ENCODE data around the gene HSPA14.
"Not testable (repeated sequence)": the region's sequence is repeated elsewhere in the genome, so short reads cannot be mapped to it uniquely, and the experiment has no call there.

Gene HSPA14, protein sequence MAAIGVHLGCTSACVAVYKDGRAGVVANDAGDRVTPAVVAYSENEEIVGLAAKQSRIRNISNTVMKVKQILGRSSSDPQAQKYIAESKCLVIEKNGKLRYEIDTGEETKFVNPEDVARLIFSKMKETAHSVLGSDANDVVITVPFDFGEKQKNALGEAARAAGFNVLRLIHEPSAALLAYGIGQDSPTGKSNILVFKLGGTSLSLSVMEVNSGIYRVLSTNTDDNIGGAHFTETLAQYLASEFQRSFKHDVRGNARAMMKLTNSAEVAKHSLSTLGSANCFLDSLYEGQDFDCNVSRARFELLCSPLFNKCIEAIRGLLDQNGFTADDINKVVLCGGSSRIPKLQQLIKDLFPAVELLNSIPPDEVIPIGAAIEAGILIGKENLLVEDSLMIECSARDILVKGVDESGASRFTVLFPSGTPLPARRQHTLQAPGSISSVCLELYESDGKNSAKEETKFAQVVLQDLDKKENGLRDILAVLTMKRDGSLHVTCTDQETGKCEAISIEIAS

DNA sequence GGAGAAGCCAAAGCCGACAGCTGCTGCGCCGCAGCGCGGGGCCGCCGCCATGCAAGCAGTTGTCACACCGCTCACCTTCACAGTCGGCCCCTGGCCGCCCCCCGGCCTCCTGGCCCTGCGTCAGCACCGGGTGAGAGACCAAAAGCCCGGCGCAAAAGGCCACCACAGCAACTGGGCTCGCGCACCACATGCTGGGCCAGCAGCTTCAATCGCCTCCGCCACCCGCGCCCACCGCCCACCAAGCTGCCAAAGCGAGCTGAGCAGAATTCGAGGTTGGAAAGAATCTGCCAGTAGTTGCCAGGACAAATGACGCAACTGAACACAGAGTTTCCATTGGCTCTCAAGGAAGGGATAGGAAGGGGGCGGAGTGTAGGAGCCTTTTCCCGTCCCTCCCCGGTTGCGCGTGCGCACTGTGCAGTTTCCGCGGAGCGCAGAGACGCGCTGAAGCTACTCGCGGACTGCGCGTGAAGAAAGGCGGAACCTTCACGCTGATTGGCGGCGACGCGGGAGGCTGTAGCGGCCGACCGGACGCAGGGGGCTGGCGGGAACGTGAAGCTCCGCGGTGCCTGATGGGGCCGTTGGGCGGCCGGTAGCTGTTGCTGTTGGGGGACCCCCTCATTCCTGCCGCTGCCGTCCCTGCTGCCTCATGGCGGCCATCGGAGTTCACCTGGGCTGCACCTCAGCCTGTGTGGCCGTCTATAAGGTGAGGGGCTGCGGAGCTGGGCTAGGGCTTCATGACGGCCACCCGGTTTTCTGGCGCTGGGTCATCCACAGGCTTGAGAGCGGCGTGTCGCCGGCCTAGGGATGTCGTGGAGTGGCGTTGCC is at the start of gene HSPA14, which contains the start of the genes CDNF and MSANTD7:
Gene HSPA14 (plus strand): TSS at position 550 of the 825 bp plus-strand sequence. CDS start 97 bp downstream, at position 647.
Gene CDNF (minus strand): TSS at position 281 of the 825 bp plus-strand sequence. CDS start 91 bp downstream, at position 190.
Gene MSANTD7 (plus strand): TSS at position 550 of the 825 bp plus-strand sequence. CDS start 3,979 bp downstream, outside the sequence.
- DNase-seq (ENCODE audit: low read depth in 2 of 2): peak; percentile 98

DNA sequence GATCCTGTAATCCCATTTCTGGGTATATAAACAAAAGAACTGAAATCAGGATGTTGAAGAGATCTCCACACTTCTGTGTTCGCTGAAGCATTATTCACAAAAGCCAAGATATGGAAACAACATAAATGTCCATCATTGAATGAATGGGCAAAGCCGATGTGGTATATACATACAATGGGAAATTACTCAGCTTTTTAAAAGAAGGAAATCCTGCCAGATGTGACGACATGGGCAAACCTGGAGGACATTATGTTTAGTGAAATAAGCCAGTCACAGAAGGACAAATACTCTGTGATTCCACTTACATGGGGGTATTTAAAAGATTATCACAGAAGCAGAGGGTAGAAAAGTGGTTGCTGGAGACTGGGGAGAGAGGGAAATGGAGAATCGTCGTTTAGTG is 39.5 kb upstream of the HSPA14 start:
- no peak for DNase-seq (ENCODE audit: low read depth in 2 of 2)

DNA sequence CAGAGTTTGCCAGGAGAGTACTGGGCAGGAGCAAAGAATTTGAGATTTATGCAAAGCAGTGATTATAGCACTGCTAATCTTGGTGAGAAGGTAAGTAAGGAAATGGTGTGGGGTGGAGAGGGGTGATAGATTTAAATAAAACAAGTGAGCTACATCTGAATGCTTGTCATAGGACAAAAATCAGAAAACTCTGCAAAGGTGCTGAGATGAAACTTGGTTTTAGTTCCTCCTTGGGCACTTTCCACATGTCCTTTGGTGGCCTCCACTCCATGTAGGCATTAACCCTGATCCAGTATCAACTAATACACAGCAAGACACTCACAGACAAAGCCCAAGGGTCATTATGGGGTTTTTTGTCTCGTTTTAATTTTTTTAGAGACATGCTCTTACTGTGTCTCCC is 37.7 kb upstream of the HSPA14 start:
- no peak for DNase-seq (ENCODE audit: low read depth in 2 of 2)

DNA sequence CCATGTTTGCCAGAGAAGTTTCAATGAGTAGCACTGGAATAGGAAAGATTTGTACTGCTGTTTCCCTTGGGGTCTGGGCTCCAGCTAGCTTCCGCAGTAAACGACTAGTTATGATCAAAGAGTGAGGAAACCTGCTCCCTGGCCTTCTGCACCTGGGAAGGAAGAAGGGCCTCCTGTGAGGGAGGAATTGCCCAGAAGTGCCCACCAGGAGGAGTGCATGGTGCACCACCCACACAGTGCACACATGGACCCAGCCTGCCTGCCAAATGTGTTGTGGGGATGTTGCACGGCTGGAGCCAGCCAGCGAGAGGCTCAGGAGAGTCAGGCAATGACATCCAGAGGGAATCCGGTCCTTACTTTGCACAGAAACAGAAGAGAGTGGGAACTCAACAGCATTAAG is 36.4 kb upstream of the HSPA14 start:
- DNase-seq (ENCODE audit: low read depth in 2 of 2): no peak

DNA sequence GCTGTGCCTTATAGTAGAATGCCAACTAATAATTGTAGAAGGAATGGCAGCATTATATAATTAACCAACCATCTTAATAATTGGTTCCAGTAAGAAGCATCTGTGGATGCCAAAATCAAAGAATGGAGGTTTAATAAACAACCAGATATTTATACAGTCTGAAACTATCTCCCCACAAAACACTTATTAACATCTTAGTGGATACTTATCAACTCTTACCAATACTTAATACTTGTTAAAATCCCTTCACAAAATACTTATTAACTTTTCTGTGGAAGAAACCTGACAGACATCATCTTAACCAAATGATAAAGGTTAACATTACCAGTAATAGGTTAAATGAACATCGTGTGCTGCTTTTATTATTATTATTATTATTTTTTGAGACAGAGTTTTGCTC is 34.3 kb upstream of the HSPA14 start:
- DNase-seq (ENCODE audit: low read depth in 2 of 2): no peak

DNA sequence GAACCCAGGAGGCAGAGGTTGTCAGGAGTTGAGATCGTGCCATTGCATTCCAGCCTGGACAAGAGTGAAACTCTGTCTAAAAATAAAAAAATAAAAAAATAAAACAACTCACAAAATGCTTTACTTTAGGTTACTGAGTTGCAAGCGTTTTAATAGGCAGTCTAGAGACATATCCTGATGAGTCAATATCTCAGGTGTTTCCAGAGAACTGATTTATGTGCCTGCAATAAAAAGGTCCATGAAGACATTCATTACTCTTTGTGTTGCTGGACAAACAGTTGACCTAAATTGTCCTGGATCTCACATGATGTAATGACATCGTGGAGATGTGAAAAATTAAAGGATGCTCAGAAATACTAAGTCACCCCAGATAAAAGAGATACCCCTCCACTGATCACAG is 31.8 kb upstream of the HSPA14 start:
- no peak for DNase-seq (ENCODE audit: low read depth in 2 of 2)

DNA sequence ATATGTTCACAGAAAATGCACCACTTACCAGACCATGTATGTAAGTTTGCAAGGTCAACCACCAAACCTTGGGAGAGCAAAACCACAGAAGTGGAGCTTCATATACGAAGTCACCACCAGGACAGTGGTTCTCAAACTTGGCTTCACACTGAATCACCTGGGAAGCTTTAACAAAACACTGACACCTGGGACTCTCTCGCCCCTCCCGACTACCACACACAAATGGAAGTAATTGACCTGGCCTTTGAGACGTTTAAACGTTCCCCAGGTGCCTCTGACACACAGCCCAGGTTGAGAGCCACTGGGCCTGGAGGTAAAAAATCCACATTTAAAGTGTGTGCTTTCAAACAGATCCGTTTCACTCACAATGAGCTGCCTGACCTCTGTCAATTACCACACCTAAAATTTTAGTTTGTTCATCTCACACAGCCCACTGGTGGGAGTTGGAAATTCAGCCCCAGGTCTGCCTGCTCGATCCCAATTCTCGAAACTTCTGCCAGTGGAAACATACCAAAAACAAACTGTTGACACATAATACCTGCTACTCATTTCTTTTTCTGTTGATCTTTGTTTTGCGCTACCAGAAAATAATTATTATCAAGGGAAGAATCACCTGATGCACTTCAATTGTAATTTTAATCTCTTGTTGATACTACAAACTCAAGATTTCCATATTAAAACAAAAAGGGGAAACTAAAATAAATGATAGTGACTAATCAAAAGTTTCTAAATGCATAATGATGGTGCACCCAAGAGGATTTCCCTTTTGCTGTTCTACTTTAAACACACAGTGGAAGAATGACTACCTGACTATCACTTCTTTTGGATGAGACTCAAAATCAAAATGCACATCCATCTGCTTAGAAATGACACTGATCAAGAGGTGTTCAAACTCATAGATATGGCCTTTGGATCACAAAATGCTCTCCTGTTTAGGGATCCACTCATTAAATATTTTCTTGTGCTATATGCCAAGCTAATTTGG is 26.8 kb upstream of the HSPA14 start:
- DNase-seq (ENCODE audit: low read depth in 2 of 2): no peak

DNA sequence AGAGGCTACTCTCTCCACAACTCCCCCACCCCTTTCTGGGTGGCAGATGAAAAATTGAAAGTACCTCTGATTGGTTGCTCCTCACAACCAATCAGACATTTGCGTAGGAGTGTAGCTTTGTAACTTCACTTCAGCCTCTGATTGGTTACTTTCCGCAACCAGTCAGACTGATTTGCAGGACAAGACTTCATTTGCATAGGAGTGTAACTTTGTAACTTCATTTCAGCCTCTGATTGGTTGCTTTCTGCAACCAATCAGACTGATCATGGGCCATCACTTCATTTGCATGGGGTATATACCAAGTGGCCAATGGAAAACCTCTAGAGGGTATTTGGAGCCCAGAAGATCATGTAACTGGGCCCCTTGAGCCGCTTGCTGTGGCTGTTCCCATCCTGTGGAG is 25.8 kb upstream of the HSPA14 start:
- no peak for DNase-seq (ENCODE audit: low read depth in 2 of 2)

DNA sequence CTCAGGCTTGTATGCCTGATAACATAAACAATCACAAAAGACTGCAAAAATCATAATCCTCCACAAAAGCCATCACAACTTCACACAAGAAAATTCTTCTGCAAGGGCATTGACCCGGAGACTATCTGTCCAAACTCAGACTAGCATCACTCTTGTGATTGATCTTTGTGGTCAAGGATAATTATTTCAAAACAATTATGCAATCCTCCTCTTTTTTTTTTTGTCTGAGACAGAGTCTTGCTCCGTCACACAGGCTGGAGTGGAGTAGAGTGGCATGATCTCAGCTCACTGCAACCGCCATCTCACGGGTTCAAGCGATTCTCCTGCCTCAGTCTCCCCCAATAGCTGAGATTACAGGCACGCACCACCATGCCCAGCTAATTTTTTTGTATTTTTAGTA is 22.4 kb upstream of the HSPA14 start:
- DNase-seq (ENCODE audit: low read depth in 2 of 2): no peak

DNA sequence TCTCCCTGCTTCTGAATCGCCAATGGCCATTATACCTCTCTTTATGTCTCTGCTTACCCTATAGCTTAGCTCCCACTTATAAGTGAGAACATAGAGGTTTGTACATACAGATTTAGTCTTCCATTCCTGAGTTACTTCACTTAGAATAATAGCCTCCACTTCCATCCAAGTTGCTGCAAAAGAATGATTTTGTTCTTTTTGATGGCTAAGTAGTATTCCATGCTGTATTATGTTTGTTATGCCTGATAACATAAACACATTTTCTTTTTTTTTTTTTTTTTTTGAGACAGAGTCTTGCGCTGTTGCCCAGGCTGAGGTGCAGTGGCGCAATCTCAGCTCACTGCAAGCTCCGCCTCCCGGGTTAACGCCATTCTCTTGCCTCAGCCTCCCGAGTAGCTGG is 21.4 kb upstream of the HSPA14 start:
- not testable (repeated sequence) for DNase-seq (ENCODE audit: low read depth in 2 of 2)

DNA sequence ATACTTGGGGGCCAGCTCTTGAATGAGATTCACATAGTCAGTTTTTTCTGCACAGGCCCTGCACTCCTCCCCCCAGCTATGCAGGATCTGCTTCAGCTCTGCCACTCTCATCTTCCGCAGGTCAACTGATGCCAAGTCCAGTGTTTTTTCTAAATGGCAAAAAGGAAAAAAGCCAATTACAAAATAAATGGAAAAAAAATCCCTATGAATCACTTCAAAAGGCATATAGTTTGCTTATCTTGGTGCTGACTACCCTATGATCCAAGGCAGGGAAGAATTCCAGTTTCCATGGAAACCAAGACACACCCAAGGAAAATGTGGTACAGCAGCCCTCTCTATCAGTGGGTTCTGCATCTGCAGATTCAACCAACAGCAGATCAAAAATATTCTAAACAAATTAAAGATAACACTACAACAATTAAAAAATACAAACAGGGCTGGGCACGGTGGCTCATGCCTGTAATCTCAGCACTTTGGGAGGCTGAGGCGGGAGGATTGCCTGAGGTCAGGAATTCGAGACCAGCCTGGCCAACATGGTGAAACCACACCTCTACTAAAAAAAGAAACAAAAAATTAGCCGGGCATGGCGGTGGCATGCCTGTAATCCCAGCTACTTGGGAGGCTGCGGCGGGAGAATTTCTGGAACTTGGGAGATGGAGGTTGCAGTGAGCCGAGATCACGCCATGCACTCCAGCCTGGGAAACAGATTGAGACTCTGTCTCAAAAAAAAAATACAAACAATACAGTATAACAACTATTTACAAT is 17.9 kb upstream of the HSPA14 start:
- DNase-seq (ENCODE audit: low read depth in 2 of 2): no peak

DNA sequence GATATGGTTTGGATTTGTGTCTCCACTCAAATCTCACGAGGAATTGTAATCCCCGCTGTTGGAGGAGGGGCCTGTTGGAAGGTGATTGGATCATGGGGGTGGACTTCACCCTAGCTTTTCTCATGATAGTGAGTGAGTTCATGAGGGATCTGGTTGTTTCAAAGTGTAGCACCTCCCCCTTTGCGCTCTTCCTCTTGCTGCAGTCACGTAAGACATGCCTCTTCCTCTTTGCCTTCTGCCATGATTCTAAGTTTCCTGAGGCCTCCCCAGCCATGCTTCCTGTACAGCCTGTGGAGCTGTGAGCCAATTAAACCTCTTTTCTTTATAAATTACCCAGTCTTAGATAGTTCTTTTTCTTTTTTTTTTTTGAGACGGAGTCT is 17.3 kb upstream of the HSPA14 start:
- no peak for DNase-seq (ENCODE audit: low read depth in 2 of 2)

DNA sequence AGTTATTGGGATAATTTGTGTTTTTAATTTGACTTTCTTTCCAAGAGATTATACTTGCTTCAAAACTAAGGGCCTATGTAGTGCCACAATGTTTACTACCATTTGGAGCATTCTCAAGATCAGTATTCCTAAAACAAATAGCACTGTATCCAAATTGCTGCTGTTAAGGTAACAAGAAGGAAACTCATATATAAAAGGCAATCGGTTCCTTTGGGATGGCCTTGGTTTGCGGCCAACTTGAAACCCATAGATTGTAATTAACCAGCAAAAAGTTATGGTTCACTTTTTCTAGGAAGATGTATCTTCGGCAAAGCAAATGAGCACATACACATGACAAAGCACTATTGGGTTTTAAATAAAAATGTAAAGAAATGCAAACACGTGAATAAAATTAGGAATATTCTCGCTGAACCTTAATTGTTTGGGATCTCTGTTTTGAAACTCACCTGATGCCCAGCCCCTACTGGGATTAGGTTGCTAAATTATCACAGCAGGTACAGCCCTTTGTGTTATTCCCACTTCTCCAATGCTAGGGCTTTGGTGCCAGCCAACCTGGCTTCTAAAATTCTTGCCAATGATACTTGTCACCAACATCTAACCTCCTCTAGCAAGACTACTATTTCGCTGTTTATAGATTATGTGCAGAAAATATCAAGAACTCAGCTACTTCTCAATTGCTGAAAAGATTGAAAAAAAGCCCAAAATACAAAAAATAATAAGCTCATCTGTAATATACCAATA is 16.3 kb upstream of the HSPA14 start:
- DNase-seq (ENCODE audit: low read depth in 2 of 2): no peak

DNA sequence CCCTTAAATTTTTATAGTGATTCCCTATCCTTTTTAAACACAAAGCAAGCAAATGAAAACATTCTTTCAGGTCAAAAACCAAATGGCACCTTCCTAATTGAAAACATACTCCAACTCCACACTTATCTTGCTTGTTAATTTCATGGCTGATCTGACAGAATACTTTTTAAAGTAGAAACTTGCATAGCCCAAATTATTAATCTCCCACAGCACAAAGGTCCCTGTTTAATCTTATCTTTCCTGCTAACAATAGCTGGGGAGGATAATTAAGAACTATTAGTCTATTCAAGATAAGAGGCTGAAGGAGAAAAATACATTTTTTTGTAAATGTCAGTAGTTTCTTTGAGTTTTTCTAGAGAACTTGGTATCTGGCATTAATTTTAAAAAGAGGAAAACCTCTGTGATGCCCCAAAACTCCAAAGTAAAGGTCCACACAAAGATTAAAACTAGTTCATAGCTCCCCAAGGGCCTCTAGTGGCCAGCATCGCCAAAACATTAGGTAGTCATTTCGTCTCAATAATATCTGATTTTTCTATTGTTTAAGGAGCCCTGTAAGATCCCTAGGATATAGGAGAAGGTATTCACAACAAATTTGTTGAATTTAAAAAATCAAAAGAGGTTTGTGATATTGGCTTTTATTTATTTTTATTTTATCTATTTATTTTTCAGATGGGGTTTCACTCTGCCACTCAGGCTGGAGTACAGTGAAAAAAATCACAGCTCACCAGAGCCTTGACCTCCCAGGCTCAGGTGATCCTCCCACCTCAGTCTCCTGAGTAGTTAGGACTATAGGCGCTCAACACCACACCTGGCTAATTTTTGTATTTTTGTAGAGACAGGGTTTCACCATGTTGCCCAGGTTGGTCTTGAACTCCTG is 15.0 kb upstream of the HSPA14 start:
- peak in 1 of 2 donors; percentile 16 for DNase-seq (ENCODE audit: low read depth in 2 of 2)

DNA sequence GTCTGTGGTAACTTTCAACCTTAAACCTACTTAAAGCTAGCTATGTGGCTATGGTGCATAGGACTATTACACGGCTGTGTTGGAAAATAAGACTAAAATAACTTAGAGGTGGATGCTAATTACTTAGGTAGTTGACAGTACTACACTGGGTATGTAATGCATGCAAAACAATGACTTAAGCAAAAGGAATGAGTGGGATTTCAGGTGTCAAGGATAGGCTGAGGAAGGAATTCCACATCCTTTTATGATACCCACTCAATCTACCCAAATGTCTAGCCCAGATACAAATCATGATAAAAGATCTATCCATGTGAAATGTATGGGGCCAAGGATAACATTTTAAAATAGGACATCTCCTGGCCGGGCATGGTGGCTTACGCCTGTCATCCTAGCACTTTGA is 14.1 kb upstream of the HSPA14 start:
- no peak for DNase-seq (ENCODE audit: low read depth in 2 of 2)

DNA sequence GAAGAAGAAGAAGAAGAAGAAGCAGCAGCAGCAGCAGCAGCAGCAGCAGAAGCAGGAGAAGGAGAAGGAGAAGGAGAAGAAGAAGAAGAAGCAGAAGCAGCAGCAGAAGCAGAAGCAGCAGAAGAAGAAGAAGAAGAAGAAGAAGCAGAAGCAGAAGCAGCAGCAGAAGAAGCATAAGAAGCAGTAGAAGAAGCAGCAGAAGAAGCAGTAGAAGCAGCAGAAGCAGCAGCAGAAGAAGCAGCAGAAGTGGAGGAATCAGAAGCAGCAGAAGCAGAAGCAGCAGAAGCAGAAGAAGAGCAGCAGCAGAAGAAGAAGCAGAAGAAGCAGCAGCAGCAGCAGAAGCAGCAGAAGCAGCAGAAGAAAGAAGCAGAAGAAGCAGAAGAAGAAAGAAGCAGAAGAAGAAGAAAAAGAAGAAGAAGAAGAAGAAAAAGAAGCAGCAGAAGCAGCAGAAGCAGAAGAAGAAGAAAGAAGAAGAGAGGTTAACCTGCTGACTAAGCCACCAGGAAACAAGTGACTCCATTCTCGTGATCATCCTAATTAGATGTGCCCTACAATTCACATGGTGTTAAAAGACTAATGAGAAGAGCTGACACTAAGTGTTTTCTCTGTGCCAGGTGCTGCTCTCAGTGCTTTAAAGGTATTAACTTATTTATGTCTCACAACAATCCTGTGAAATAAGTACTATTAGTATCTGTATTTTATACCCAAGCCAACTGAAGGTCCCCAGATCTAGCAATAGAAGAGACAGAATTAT is 11.9 kb upstream of the HSPA14 start:
- DNase-seq (ENCODE audit: low read depth in 2 of 2): no peak

DNA sequence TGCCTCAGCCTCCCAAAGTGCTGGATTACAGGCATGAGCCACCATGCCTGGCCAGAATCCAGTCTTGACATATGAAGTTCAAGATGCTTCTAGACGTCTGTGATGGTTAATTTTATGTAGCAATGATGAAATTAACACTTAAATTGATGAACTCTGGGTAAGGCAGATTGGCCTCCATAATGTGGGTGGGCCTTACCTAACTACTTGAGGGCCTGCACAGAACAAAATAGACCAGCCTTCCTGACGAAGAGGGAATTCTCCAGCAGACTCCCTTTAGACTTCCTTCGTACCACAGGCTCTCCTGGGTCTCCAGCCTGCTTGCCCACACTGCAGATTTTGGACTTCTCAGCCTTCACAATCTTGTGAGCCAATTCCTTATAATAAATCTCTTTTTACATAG is 5.0 kb upstream of the HSPA14 start:
- DNase-seq (ENCODE audit: low read depth in 2 of 2): no peak

DNA sequence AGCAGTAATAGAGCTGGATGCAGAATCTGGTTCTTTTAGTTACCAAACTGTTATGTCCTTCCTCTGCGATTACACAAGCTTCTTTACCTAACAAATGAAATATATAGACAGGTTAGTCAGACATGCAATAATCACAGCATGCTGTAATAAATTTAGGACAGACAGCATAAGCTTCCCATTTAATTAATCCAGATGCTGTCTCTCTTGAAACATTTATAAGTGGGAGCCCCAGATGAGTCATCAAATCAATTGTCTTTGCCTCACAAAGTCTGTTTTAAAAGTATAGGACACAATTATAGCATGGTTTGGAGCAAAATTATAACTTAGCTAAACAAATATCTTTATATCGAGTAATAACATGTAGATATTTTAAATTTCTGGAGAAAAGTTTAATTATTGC is 1.9 kb upstream of the HSPA14 start:
- no peak for DNase-seq (ENCODE audit: low read depth in 2 of 2)

All from stimulated activated CD4-positive, alpha-beta T cell treated with anti-CD3 and anti-CD28 coated beads, Interleukin-1b, Interleukin-23, amount 100 ng/mL, for 1 hour (primary cell).